Parathyroid adenoma (tissue), 2 donors: Measurements from ENCODE around the gene PIGL.

Source experiments
- H2AFZ ChIP-seq: fragments of 300-600 bp; sonication (generic); one replicate; pipeline ENCODE4 v1.7.0; 2017; ENCODE audit warnings: antibody characterized with exemption, mild to moderate bottlenecking
- H3K27ac ChIP-seq: fragments of 300-600 bp; sonication (generic); one replicate; pipeline ENCODE4 v1.7.0; 2017
- H3K27me3 ChIP-seq: fragments of 300-600 bp; sonication (generic); one replicate; pipeline ENCODE4 v1.7.0; 2017; ENCODE audit warnings: low read length; ENCODE audit not compliant: control insufficient read depth, insufficient read depth
- H3K36me3 ChIP-seq: fragments of 300-600 bp; sonication (generic); one replicate; pipeline ENCODE4 v1.7.0; 2017; ENCODE audit warnings: low read length; ENCODE audit not compliant: control insufficient read depth, insufficient read depth
- H3K4me1 ChIP-seq: fragments of 300-600 bp; sonication (generic); one replicate; pipeline ENCODE4 v1.7.0; 2017; ENCODE audit warnings: control low read depth
- H3K4me2 ChIP-seq: fragments of 300-600 bp; sonication (generic); one replicate; pipeline ENCODE4 v1.7.0; 2017; ENCODE audit warnings: low read length
- H3K4me3 ChIP-seq: fragments of 300-600 bp; sonication (generic); one replicate; pipeline ENCODE4 v1.7.0; 2017; ENCODE audit warnings: low read depth, low read length
- H3K79me2 ChIP-seq: fragments of 300-600 bp; sonication (generic); one replicate; pipeline ENCODE4 v1.7.0; 2017; ENCODE audit warnings: control low read depth
- H3K9ac ChIP-seq: fragments of 300-600 bp; sonication (generic); one replicate; pipeline ENCODE4 v1.7.0; 2017; ENCODE audit warnings: mild to moderate bottlenecking
- H3K9me3 ChIP-seq: fragments of 300-600 bp; sonication (generic); one replicate; pipeline ENCODE4 v1.7.0; 2017; ENCODE audit warnings: low read length; ENCODE audit not compliant: control insufficient read depth
- CTCF ChIP-seq: fragments of 300-600 bp; sonication (generic); IDR thresholded peaks from one replicate; pipeline ENCODE4 v1.7.0; 2017; ENCODE audit warnings: antibody characterized with exemption, mild to moderate bottlenecking
- donor health status: primary hyperparathyroidism.

Gene PIGL

GRCh38 chr17:16325964-16326363, 109.0 kb downstream of the PIGL start:
- Histone ChIP-seq H3K4me3 (no peak overlapping the region), H3K27ac (no peak overlapping the region), H3K4me1 (no peaks in the 10 kb centered on the region), H2AFZ (no peak overlapping the region), H3K9ac (no peak overlapping the region), H3K9me3 (no peaks in the 10 kb centered on the region), H3K4me2 (no peak overlapping the region), H3K36me3 (no peaks in the 10 kb centered on the region), H3K79me2 (no peaks in the 10 kb centered on the region), H3K27me3 (no peaks in the 10 kb centered on the region)
- TF ChIP-seq CTCF: no peak

- Histone ChIP-seq H3K27me3 (no peaks in the 10 kb centered on the region), H3K36me3 (no peaks in the 10 kb centered on the region), H3K79me2 (no peaks in the 10 kb centered on the region), H3K9ac (no peak overlapping the region), H3K4me2 (no peak overlapping the region), H3K9me3 (no peaks in the 10 kb centered on the region), H3K27ac (no peak overlapping the region), H3K4me1 (no peaks in the 10 kb centered on the region), H2AFZ (no peak overlapping the region), H3K4me3 (no peak overlapping the region)
- TF ChIP-seq CTCF: no peak
Measured at GRCh38 chr17:16327018-16327417, 110.0 kb downstream of the PIGL start.

GRCh38 chr17:16328997-16329396, 112.0 kb downstream of the PIGL start:
- Histone ChIP-seq H3K79me2 (no peaks in the 10 kb centered on the region), H3K27me3 (no peaks in the 10 kb centered on the region), H3K4me2 (no peak overlapping the region), H3K9ac (no peak overlapping the region), H3K4me1 (no peaks in the 10 kb centered on the region), H3K4me3 (no peak overlapping the region), H3K36me3 (no peaks in the 10 kb centered on the region), H3K27ac (no peak overlapping the region), H2AFZ (no peak overlapping the region), H3K9me3 (no peaks in the 10 kb centered on the region)
- TF ChIP-seq CTCF: no peak

- no peaks in the 10 kb centered on the region for H3K36me3 ChIP-seq
- no peaks in the 10 kb centered on the region for H3K79me2 ChIP-seq
- H3K27me3 ChIP-seq: no peaks in the 10 kb centered on the region
- H3K9ac ChIP-seq: no peak overlapping the region
- no peak for TF ChIP-seq CTCF
- H3K4me2 ChIP-seq: no peak overlapping the region
- no peak overlapping the region for H2AFZ ChIP-seq
- H3K4me3 ChIP-seq: no peak overlapping the region
- no peak overlapping the region for H3K27ac ChIP-seq
- H3K9me3 ChIP-seq: no peaks in the 10 kb centered on the region
- H3K4me1 ChIP-seq: no peaks in the 10 kb centered on the region
Measured at GRCh38 chr17:16329519-16330271, 112.7 kb downstream of the PIGL start.

GRCh38 chr17:16338391-16338790, 121.4 kb downstream of the PIGL start:
- no peak for TF ChIP-seq CTCF
- H3K79me2 ChIP-seq: no peaks in the 10 kb centered on the region
- H3K36me3 ChIP-seq: no peaks in the 10 kb centered on the region
- H3K27ac ChIP-seq: no peak overlapping the region
- no peak overlapping the region for H2AFZ ChIP-seq
- no peaks in the 10 kb centered on the region for H3K4me1 ChIP-seq
- H3K9ac ChIP-seq: no peak overlapping the region
- H3K9me3 ChIP-seq: no peaks in the 10 kb centered on the region
- H3K27me3 ChIP-seq: no peaks in the 10 kb centered on the region
- H3K4me2 ChIP-seq: no peak overlapping the region
- H3K4me3 ChIP-seq: no peak overlapping the region
